ENCODE data around the gene C2. TPM values are rescaled to one million over a fixed set of nuclear protein-coding genes. Genes with fewer than 3 reads are reported as not detected.

C2 gene
- total RNA-seq, 1 donor = 1.3 TPM

DNA sequence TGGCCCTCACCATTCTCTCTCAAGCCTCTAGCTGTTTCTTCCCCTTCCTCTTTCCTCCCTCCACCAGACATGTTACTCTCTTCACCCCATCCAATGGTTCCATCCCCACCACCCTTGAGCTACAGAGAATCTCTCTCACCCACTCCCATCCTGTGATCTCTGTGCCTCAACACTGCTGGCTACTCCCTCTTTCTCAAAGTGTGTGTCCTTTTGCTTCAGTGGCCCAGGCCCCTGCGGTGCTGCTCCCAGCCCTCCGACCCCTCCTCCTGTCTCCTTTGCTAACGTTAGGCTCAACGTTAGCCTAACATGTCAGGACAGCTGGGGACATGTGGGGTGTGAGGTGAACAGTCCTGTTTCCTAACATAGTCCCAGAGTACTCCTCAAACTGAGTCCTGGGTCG, 25.4 kb downstream of the C2 start:
- DNase-seq (ENCODE audit: low read depth) = no peak
- no peak overlapping the region for H3K4me3 ChIP-seq (ENCODE audit: low read depth, low read length)
- TF ChIP-seq, protein P1, sequence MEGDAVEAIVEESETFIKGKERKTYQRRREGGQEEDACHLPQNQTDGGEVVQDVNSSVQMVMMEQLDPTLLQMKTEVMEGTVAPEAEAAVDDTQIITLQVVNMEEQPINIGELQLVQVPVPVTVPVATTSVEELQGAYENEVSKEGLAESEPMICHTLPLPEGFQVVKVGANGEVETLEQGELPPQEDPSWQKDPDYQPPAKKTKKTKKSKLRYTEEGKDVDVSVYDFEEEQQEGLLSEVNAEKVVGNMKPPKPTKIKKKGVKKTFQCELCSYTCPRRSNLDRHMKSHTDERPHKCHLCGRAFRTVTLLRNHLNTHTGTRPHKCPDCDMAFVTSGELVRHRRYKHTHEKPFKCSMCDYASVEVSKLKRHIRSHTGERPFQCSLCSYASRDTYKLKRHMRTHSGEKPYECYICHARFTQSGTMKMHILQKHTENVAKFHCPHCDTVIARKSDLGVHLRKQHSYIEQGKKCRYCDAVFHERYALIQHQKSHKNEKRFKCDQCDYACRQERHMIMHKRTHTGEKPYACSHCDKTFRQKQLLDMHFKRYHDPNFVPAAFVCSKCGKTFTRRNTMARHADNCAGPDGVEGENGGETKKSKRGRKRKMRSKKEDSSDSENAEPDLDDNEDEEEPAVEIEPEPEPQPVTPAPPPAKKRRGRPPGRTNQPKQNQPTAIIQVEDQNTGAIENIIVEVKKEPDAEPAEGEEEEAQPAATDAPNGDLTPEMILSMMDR (IDR thresholded peaks at IDR 0.05; ENCODE audit: insufficient read depth, low read depth, low read length) = no peak

DNA sequence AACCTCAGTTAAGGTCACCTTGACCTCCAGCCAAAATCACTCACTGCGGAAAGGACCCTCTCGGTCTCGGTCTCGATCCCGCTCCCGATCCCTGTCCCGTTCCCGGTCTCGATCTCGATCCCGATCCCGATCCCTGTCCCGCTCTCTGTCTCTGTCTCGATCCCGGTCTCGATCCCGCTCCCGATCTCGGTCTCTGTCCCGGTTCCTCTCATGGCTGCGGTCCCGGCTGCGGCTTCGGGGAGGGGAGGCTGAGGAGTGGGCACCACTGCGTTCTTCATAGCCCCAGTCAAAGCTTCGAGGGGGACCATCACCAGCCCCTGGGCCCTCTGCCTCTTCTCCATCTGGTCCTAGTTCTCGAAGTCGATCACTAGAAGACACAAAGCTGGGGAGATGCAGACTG, 27.0 kb downstream of the C2 start:
- TF ChIP-seq, protein P1 (IDR thresholded peaks at IDR 0.05; ENCODE audit: insufficient read depth, low read depth, low read length) = no peak
- DNase-seq (ENCODE audit: low read depth) = no peak
- no peak overlapping the region for H3K4me3 ChIP-seq (ENCODE audit: low read depth, low read length)

DNA sequence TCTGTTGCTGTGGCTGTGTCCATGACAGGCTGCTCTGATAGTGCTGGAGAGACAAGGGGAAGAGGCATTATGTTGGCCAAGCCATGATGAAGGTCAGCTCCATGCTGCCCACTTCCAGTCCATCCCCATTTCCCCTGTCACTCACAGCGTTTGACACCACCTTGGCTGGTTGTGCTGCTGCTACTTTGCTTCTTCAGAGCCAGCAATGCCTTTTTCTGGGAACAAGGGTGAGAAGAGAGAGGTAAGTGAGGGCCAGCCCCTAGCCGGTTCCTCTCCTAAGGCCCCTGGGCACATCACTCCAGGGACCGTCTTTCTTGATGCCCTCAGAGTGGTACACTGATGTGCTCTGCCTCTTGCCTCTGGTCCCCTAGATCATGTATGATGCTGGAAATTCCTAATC, 29.3 kb downstream of the C2 start:
- DNase-seq (ENCODE audit: low read depth) = no peak
- no peak overlapping the region for H3K4me3 ChIP-seq (ENCODE audit: low read depth, low read length)
- TF ChIP-seq, protein P1 (IDR thresholded peaks at IDR 0.05; ENCODE audit: insufficient read depth, low read depth, low read length) = no peak

DNA sequence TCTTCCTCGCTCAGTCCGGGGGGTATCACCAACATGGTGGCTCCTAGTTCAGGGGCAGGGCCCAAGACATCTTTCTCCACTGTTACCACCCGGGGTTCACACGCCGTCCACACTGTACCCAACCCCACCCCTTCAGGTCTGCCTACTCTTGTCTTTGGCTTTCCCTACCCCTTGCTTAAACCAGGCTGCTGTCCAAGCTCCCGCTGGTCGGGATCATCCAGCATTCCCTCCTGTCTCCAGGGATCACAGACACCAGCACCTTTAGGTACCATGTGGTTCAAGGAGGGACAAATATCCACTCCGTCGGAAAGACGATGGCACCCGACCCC, 30.9 kb downstream of the C2 start:
- H3K4me3 ChIP-seq (ENCODE audit: low read depth, low read length) = peak overlapping the region; percentile 94
- TF ChIP-seq, protein P1 (IDR thresholded peaks at IDR 0.05; ENCODE audit: insufficient read depth, low read depth, low read length) = no peak
- no peak for DNase-seq (ENCODE audit: low read depth)

DNA sequence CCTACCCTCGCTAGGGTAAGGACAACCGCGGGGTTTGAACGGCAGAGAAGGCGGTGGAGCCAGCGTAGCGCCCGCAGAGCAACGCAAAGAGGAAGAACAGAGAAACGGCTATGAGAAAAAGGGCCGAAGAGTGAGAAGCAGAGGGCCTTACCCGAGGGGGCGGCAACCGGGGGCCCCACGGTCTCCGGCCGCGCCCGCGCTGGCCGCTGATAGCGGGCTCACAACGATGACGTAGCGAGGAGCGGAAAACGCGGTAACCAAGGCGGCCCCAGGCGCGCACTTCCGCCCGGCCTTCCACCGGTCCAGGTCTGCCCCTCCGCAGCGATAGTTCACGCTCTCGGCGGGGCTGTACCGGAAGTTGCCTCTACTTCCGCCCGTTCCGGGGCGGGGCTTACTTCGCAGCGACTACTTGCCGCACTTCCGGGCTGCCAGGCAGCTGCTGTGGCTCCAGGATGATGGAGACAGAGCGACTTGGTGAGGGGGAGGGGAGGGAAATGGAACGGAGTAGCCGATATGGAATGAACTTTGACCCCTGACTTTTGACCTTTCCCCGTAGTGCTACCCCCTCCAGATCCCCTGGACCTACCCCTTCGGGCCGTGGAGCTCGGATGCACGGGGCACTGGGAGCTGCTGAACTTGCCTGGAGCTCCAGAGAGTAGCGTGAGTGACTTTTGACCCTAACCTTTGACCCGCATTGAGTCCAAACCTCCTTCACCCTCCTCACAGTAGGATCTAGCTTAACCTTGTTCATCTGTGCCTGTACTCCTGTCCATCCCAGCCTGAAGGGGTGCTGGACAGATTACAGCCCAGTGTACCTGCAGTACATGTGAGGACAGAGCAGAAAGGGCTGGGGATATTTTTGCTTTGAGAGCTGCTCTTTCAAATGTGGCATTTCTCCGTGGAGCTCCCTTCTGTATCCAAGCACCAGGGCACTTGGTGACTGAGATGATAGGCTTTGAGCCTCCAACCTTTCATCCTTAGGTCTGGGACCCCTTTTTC, 31.5 kb downstream of the C2 start, which contains the start of the genes NELFE and SKIC2:
TSS of gene NELFE (minus strand) at position 231 of the 999 bp plus-strand sequence. CDS start 525 bp downstream, outside the sequence.
TSS of gene SKIC2 (plus strand) at position 435 of the 999 bp plus-strand sequence. CDS start at position 453, 18 bp downstream.
- TF ChIP-seq, protein P1 (IDR thresholded peaks at IDR 0.05; ENCODE audit: insufficient read depth, low read depth, low read length) = no peak
- peak; percentile 98 for DNase-seq (ENCODE audit: low read depth)
- H3K4me3 ChIP-seq (ENCODE audit: low read depth, low read length) = peak within 1 kb of the TSS; percentile 94

DNA sequence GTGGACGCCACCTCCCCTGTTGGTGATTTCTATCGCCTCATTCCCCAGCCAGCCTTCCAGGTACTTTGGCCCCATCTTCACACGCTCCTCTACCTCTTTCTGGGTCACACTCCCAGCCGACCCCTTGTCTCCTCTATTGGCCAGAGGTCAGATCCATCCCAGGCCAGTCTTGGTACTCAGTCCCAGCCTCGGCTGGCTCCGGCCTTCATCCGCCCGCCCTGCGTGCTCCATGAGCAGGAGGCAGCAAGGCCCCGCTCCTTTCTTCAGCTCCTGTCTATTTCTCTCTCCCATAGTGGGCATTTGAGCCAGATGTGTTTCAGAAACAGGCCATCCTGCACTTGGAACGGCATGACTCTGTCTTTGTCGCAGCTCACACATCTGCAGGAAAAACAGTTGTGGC, 34.1 kb downstream of the C2 start:
- TF ChIP-seq, protein P1 (IDR thresholded peaks at IDR 0.05; ENCODE audit: insufficient read depth, low read depth, low read length) = no peak
- H3K4me3 ChIP-seq (ENCODE audit: low read depth, low read length) = no peak overlapping the region
- no peak for DNase-seq (ENCODE audit: low read depth)

Measured in fibroblast of villous mesenchyme (primary cell).